HL-60 (cell line): ENCODE measurements around the gene FPGS.

Experiments
- DNase-seq, 2 experiments: peaks; one replicate each; pipeline ENCODE4 v3.0.0-alpha.2; 2010 to 2020; ENCODE audit warnings: low read depth in 1 of 2, low spot score in 1 of 2
- H3K27ac ChIP-seq: fragments of 250-450 bp; sonication (Bioruptor Pico); replicated peaks from 2 replicates; pipeline ENCODE4 v1.5.1; 2020; ENCODE audit warnings: mild to moderate bottlenecking, moderate library complexity
- H3K27me3 ChIP-seq: fragments of 250-450 bp; sonication (Bioruptor Pico); 2 replicates; pipeline ENCODE4 v1.5.1; 2021; ENCODE audit warnings: mild to moderate bottlenecking, moderate library complexity; ENCODE audit not compliant: insufficient read depth, poor library complexity, severe bottlenecking
- H3K4me3 ChIP-seq: replicated peaks from 2 replicates; pipeline ENCODE4 v1.5.1; 2011; ENCODE audit warnings: mild to moderate bottlenecking, control low read depth, low read length; ENCODE audit not compliant: insufficient read depth
- GABPA ChIP-seq: IDR thresholded peaks from 2 replicates; pipeline ENCODE4 v1.6.1; 2012; ENCODE audit warnings: low read depth
- POLR2AphosphoS5 ChIP-seq: IDR thresholded peaks from 2 replicates; pipeline ENCODE4 v1.6.1; 2012; ENCODE audit warnings: low read depth
- SPI1 ChIP-seq: IDR thresholded peaks from 2 replicates; pipeline ENCODE4 v1.6.1; 2012; ENCODE audit warnings: low read depth, mild to moderate bottlenecking, borderline replicate concordance
- TF ChIP-seq, protein P1 (sequence below): IDR thresholded peaks from one replicate; pipeline ENCODE4 v1.5.1; 2011; ENCODE audit warnings: low read length, control low read depth, inconsistent platforms; ENCODE audit not compliant: insufficient read depth
- TF ChIP-seq, protein P2 (sequence below): IDR thresholded peaks from 2 replicates; pipeline ENCODE4 v1.6.1; 2012; ENCODE audit warnings: low read depth; ENCODE audit not compliant: insufficient replicate concordance

Gene FPGS

DNA sequence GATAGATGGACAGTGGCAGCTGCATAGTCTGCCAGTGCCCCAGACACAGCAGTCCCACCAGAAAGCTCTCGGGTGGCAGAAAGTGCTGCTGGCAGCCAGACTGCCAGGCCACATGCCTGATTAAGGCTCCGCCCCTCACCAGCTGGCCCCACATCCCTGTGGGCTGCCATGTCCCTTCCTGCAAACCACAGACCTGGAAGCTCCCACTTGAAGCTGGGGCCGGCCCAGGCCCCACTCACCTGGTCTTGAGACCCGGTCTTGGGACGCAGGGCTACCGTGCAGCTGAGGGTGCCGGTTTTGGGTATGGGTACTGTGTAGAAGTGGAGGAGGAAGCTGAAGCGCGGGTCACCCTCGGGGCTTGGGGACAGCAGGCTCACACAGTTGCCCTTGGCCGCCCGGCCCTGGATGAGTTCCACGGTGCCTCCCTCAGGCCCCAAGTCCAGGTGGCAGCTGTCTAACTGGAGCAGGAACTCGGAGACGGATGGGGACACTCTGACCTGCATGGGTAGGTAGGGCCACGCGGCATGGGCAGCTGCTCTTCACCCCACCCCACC is 15.3 kb downstream of the FPGS start:
- TF ChIP-seq POLR2AphosphoS5, result no peak
- TF ChIP-seq, protein P1, sequence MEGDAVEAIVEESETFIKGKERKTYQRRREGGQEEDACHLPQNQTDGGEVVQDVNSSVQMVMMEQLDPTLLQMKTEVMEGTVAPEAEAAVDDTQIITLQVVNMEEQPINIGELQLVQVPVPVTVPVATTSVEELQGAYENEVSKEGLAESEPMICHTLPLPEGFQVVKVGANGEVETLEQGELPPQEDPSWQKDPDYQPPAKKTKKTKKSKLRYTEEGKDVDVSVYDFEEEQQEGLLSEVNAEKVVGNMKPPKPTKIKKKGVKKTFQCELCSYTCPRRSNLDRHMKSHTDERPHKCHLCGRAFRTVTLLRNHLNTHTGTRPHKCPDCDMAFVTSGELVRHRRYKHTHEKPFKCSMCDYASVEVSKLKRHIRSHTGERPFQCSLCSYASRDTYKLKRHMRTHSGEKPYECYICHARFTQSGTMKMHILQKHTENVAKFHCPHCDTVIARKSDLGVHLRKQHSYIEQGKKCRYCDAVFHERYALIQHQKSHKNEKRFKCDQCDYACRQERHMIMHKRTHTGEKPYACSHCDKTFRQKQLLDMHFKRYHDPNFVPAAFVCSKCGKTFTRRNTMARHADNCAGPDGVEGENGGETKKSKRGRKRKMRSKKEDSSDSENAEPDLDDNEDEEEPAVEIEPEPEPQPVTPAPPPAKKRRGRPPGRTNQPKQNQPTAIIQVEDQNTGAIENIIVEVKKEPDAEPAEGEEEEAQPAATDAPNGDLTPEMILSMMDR, result no peak
- TF ChIP-seq, protein P2, sequence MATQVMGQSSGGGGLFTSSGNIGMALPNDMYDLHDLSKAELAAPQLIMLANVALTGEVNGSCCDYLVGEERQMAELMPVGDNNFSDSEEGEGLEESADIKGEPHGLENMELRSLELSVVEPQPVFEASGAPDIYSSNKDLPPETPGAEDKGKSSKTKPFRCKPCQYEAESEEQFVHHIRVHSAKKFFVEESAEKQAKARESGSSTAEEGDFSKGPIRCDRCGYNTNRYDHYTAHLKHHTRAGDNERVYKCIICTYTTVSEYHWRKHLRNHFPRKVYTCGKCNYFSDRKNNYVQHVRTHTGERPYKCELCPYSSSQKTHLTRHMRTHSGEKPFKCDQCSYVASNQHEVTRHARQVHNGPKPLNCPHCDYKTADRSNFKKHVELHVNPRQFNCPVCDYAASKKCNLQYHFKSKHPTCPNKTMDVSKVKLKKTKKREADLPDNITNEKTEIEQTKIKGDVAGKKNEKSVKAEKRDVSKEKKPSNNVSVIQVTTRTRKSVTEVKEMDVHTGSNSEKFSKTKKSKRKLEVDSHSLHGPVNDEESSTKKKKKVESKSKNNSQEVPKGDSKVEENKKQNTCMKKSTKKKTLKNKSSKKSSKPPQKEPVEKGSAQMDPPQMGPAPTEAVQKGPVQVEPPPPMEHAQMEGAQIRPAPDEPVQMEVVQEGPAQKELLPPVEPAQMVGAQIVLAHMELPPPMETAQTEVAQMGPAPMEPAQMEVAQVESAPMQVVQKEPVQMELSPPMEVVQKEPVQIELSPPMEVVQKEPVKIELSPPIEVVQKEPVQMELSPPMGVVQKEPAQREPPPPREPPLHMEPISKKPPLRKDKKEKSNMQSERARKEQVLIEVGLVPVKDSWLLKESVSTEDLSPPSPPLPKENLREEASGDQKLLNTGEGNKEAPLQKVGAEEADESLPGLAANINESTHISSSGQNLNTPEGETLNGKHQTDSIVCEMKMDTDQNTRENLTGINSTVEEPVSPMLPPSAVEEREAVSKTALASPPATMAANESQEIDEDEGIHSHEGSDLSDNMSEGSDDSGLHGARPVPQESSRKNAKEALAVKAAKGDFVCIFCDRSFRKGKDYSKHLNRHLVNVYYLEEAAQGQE, result no peak
- TF ChIP-seq GABPA, result no peak
- no peak for TF ChIP-seq SPI1
- H3K4me3 ChIP-seq, result no peak overlapping the region

DNA sequence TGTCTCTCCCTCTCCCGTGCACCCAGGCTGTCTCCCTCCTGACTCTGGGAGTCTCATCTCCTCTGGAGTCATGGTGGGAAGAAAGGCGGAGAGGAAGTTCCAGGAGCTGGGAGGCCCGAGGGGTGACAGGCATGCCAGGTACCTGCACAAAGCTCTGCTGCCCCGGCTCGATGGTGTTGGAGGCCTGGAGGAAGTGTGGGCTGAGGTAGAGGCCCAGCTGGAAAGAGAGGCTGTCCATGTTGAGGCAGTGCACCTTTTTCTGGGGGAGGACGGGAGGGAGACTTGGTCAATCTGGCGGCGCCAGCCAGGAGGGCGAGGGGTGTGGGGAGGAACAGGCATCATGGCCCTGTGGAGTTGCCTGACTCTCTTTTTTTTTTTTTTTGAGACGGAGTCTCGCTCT is 15.9 kb downstream of the FPGS start:
- DNase-seq, result no peak
- TF ChIP-seq GABPA, result no peak
- TF ChIP-seq, protein P1, result no peak
- no peak for TF ChIP-seq SPI1
- TF ChIP-seq POLR2AphosphoS5, result no peak
- TF ChIP-seq, protein P2, result no peak

More for the DNA sequence above, 15.3 kb downstream of the FPGS start:
- H3K27ac ChIP-seq, result no peak overlapping the region
- DNase-seq, result no peak
- H3K27me3 ChIP-seq, result no peaks in the 10 kb centered on the region

DNA sequence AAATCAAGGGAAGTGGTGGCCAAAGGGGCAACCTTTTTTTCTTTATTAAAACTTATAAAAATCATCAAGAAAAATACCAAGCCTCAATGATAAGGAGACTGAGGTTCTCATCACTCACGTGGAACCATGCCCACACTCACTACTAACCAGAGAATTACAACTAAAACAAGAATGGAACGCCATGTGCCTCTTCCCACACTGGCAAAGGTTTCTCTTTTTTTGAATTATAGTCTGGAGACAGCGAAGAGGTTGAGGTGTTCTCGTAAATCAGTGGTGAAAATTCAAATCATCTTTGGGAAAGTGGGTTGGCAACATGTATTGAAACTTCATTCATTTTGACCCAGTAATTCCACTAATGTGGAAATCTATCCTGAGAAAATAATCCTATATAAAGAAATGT is 19.4 kb downstream of the FPGS start:
- H3K27me3 ChIP-seq, result no peaks in the 10 kb centered on the region
- H3K4me3 ChIP-seq, result no peak overlapping the region

More for the DNA sequence above, 15.9 kb downstream of the FPGS start:
- no peak overlapping the region for H3K27ac ChIP-seq
- no peak overlapping the region for H3K4me3 ChIP-seq
- no peaks in the 10 kb centered on the region for H3K27me3 ChIP-seq

More for the DNA sequence above, 19.4 kb downstream of the FPGS start:
- DNase-seq, result no peak
- H3K27ac ChIP-seq, result no peak overlapping the region
- TF ChIP-seq, protein P2, result no peak
- no peak for TF ChIP-seq GABPA
- no peak for TF ChIP-seq SPI1
- no peak for TF ChIP-seq POLR2AphosphoS5
- TF ChIP-seq, protein P1, result no peak
